Measurements from ENCODE around the gene CFAP20.
A peak's percentile ranks its signal among the peaks of the same experiment; 100 is the strongest.

The CFAP20 gene

GRCh38 chr16:58129097-58129936, at the start of gene CFAP20:
Gene CFAP20 (minus strand): TSS chr16:58129381. CDS start chr16:58129115, 266 bp downstream.
- DNase-seq: peak; percentile 96

GRCh38 chr16:58177353-58177710, 48.2 kb upstream of the CFAP20 start:
- DNase-seq: no peak

GRCh38 chr16:58176608-58177352, 47.6 kb upstream of the CFAP20 start:
- no peak for DNase-seq

- DNase-seq: no peak
These were observed 41.0 kb upstream of the CFAP20 start for GRCh38 chr16:58170223-58170622.

GRCh38 chr16:58160855-58161254, 31.7 kb upstream of the CFAP20 start:
- DNase-seq: no peak

- no peak for DNase-seq
These were observed 29.5 kb upstream of the CFAP20 start for GRCh38 chr16:58158725-58159124.

GRCh38 chr16:58157951-58158540, 28.9 kb upstream of the CFAP20 start:
- no peak for DNase-seq

- DNase-seq: no peak
These were observed 28.1 kb upstream of the CFAP20 start for GRCh38 chr16:58157239-58157638.

- no peak for DNase-seq
These were observed 26.7 kb upstream of the CFAP20 start for GRCh38 chr16:58155839-58156238.

GRCh38 chr16:58154345-58154744, 25.2 kb upstream of the CFAP20 start:
- DNase-seq: no peak

GRCh38 chr16:58152246-58152868, 23.2 kb upstream of the CFAP20 start:
- DNase-seq: no peak

GRCh38 chr16:58148526-58148925, 19.3 kb upstream of the CFAP20 start:
- DNase-seq: no peak

GRCh38 chr16:58148099-58148498, 18.9 kb upstream of the CFAP20 start:
- DNase-seq: no peak

GRCh38 chr16:58138852-58139251, 9.7 kb upstream of the CFAP20 start:
- DNase-seq: no peak

GRCh38 chr16:58137581-58137980, 8.4 kb upstream of the CFAP20 start:
- no peak for DNase-seq

GRCh38 chr16:58128711-58129096, 477 bp downstream of the CFAP20 start:
- no peak for DNase-seq

GRCh38 chr16:58128181-58128631, 975 bp downstream of the CFAP20 start:
- DNase-seq: no peak

GRCh38 chr16:58127634-58128033, 1.5 kb downstream of the CFAP20 start:
- no peak for DNase-seq

- no peak for DNase-seq
These were observed 2.1 kb downstream of the CFAP20 start for GRCh38 chr16:58127033-58127556.

GRCh38 chr16:58126451-58126961, 2.7 kb downstream of the CFAP20 start:
- DNase-seq: no peak

GRCh38 chr16:58125781-58126335, 3.3 kb downstream of the CFAP20 start:
- DNase-seq: no peak

GRCh38 chr16:58125041-58125440, 4.1 kb downstream of the CFAP20 start:
- DNase-seq: no peak

GRCh38 chr16:58124601-58124915, 4.6 kb downstream of the CFAP20 start:
- DNase-seq: no peak

Data from T1000 (cell line).